HG03442 (cell line): ENCODE results near the gene BMP10.
A peak's percentile ranks its signal among the peaks of the same experiment; 100 is the strongest.

Experiments used
- ATAC-seq: cut with Tn5 transposase; IDR thresholded peaks from one replicate; pipeline ENCODE4 v1.9.1; 2021; ENCODE audit warnings: mild to moderate bottlenecking, moderate library complexity; ENCODE audit not compliant: unreplicated experiment

Gene BMP10

GRCh38 chr2:68855550-68855949 lies 15.6 kb downstream of the BMP10 start:
- ATAC-seq = no peak

GRCh38 chr2:68854476-68854875 lies 16.7 kb downstream of the BMP10 start:
- no peak for ATAC-seq

DNA sequence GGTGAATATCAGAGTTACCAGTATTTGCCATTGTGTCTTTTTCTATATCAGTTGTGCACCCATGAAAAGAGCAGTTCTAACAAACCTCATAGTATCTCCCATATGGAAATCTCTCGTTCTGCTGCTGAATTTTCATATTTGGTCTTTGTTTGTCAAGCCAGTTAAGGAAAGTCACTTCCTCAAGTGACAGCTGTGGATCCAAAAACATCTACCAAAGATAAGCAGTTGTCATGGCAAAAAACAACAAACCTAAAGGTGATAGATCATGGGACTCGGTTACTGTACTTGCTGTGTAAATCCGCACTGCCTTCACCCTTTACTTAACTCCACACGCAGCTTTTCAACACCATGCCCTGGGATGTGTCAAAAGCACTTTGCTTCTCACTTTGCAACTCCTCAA lies 17.3 kb downstream of the BMP10 start:
- ATAC-seq = no peak

GRCh38 chr2:68853035-68853434 lies 18.2 kb downstream of the BMP10 start:
- no peak for ATAC-seq

GRCh38 chr2:68850524-68850923 lies 20.7 kb downstream of the BMP10 start:
- ATAC-seq = no peak

GRCh38 chr2:68849579-68850030 lies 21.6 kb downstream of the BMP10 start:
- no peak for ATAC-seq

DNA sequence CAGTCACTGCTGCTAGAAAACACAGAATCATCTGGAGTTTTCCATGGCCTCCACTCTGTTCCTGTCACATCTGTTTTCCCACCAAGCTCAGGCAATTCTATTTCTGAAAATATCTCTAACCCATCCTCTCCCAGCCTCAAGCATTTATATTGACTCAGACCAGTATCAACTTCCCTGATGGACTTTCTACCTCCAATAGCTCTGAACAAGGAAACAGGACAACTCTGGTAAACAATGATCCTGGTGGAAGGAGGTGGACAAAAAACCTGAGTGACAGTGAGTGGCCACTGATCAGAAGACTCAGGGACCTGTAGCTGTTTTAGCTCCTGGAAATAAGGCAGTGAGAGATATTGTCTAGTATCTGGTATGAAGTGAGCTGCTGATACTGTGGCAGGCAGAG lies 23.4 kb downstream of the BMP10 start:
- no peak for ATAC-seq

DNA sequence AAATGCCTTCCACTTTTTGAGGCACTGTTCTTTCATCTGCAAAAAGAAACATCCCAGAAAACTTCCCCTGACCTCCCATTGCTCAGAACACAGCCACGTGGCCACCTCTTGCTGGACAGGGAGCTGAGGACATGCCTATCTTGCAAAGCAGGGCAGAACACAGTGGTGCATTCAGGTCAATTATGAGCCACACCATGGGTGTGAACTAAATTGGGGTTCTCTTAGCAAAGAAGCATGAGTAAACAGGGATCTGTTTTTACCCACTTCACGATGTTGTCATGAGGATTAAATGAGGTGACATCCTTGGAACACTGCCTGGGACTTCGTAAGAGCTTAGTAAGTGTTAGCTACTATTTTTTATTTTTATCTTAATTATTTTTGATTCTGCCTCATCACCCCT lies 25.1 kb downstream of the BMP10 start:
- no peak for ATAC-seq

- no peak for ATAC-seq
Observed at GRCh38 chr2:68845043-68845442, 26.2 kb downstream of the BMP10 start.

DNA sequence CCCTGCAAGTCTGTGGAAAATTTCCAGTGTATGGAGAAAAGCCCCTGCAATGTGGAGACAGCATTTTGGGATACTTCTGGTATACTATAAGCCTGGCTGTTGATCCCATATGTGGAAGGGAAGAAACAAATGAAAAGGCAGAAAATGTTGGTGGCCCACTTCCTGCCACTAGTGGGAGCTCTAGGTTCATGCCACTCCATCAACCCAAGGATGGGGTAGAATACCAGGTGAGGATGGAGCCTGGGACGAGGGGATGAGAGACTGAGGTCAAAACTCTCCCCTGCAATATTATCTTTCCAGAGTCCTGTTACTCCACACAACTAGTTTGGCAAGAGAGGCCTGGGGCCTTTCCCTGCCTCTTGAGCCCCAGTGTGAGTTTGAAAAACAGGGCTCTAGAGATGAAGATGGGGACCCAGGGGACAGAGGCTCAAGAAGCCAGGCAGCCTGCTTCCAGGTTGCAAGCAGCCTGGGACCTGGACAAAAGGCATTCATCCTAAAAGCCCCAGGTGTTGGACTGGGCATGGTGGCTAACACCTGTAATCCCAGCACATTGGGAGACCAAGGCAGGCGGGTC lies 31.9 kb downstream of the BMP10 start:
- ATAC-seq = no peak

DNA sequence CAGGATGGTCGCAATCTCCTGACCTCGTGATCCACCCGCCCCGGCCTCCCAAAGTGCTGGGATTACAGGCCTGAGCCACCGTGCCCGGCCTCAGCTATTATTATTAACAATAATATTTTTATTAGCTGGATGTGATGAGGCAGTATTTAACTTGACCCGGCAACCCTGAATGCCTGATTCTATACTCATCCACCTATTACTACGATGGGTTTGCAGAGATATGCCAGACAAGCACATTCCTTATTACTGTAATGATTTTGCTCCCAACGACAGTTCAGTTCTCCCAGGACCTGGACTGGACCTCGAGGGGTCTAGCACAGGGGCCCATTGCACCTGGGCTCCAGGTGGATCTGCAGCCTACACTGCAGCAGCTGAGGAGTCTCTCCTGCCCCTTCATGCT lies 32.6 kb downstream of the BMP10 start:
- no peak for ATAC-seq

DNA sequence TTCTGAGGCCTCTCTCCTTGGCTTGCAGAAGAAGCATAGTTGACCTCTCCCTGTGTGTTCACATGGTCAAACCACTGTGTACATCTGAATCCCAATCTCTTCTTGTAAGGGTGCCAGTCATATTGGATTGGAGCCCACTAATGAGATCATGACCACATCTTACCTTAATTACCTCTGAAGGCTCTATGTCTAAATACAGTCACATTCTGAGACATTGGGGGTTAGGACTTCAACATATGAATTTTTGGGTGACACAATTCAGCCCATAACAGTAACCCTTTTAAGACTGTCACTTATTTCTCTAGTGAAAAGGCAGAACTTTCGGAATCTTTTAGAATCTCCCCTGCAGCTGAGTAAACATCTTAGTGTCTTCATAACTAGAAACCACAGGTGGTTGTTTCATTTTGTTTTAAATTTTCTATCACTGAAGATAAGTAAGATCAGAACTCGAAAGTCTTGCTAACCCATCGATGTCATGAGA lies 33.3 kb downstream of the BMP10 start:
- ATAC-seq = peak; percentile 61

DNA sequence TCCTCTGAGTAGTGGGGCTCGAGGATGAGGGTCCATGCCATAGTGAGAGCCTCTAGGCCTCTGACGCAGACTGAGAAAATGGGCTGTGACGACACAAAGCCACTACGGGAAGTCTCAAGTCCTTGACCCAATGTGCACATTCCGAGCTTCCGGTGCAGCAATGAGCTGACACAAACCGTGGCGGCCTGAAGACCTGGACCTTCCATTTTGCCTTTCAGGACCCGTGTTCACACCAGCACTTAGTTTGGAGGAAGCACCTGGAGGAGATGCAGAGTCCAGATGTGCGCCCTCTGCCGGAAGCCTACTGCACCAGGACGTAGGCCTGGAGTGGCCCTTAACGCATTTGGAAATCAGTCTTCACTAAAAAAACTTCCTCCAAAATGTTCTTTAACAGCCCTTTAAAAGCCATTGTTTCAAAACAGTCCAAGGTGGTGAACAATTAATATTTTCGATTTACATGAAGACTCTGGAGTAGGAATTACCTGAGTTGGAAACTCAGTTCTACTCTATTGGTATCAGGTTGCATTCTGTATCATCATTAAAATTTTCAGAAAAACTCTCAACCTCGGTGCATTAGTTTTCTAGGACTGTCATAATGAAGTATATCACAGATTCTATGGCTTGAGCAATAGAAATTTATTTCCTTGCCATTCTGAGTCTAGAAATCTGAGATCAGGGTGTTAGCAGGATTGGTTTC lies 33.9 kb downstream of the BMP10 start:
- ATAC-seq = no peak

GRCh38 chr2:68835621-68836020 lies 35.6 kb downstream of the BMP10 start:
- ATAC-seq = no peak

DNA sequence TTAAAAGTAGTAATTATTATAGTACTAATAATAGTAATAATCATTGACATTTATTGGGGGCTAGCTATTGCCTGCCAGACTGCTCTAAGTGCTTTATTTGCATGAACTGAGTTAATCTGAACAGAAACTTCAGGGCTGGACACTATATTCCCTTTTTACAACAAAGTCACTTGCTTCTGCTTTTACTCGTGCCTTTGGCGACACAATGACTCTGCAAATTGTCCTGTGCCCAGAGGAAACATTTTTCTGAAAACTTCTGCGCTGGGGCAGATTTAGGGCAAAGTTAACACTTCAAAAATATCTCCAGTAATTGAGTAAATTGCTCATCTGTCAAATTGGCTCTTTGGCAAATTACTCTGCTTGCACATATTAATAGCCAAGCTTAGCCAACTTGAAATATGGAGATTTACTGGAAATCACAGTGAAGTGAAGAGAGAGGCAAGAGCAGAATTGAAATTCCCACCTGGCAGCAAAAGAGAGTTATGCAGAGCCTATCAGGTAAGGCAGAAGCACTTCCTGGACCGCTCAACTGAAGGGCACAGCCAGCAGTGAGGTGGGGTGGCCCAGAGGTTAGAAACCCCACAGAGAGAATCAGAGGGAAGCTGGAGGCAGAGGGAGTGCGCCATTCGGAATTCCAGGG lies 36.3 kb downstream of the BMP10 start:
- no peak for ATAC-seq

GRCh38 chr2:68833162-68833561 lies 38.0 kb downstream of the BMP10 start:
- no peak for ATAC-seq

DNA sequence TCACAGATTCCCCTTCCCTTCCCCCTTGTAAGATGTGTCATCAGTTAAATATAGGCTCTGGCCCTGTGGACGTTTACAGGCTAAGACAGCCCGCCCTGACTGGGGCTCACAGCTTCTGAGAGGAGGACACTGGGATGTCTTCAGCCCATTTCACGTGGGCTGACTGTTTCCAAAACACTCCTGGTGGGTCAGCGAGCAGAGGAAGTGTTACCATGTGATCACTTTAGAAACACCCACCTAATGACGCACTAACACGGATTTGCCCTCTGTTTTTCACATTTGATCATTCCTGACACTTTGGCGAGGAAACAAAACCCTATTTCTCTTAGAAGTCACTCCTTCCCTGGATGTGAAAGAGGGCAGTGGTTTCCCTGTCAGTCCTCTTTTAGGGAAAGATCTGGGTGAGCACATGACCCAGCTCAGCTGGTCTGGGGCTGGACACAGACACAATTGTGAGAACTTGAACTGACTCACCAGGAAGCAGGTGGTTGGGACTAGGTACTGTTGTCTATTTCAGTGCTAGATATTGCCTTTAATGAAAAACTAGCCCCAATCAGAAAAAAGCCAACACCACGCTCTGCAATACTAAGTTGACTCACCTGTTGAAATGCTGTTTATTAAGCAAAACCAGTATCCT lies 38.8 kb downstream of the BMP10 start:
- ATAC-seq = peak; percentile 67

GRCh38 chr2:68831686-68832232 lies 39.4 kb downstream of the BMP10 start:
- no peak for ATAC-seq

- ATAC-seq = no peak
Observed at GRCh38 chr2:68829749-68830148, 41.4 kb downstream of the BMP10 start.

DNA sequence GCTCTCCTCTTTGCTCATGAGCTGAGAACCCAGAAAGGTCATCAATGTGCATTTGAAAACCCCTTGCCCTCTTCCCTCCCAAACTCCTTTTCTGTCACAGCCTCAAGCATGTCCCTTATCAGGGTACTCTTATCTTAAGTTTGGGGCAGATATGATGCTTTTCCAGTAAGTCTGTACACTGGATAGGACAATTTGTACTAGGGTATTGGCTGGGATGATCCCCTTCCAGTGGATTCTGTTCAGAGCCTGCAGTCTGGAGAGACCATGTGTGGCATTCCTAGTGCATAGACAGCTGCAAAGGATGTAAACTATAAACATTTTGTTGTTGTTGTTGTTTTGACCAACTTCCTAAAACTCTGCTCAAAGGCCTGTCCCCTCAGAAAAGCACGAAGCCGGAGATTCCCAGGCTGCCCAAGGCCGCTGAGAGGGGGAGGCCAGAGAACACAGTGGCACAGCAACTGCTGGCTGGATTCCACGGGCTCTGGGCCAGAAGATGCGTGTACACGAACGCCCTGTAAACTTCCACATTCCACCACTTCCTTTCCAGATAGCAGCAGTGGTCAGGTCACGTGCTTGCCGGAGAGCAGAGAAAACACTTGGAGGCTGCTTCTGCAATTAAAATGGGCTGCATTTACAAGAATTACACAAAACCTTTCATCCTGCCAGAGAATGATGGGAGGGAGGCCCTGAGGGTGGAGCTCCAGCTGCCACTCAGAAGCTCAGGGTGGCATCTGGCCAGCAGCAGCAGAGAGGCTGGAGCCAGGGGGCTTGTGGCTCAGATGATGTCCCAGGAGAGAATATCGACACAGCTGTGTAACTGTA lies 42.1 kb downstream of the BMP10 start:
- ATAC-seq = no peak

DNA sequence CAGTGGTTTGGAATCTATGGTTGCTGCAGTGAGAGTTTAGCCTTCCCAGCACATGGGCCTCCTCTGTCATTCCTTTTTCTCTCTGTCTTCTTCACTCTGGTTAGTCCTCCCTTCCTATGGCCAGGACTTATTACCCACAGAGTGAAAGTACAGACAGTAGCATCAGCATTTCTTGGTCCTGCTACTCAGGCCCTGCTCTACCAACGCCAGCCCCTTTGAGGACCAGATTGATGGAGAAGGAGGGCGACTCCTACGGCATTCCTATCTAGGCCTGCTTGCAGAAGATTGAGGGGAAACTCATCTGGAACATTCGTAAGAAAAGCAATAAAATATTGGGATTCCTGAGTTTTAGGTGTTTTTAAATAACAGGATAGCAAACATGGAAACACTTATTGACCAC lies 43.5 kb downstream of the BMP10 start:
- no peak for ATAC-seq
